NOMO-1 (cell line): ENCODE measurements around the gene TSSK6.
A peak's percentile ranks its signal among the peaks of the same experiment; 100 is the strongest.

Experiments
- DNase-seq, 2 experiments: peaks; one replicate each; lab custom pipeline; 2025; ENCODE audit not compliant: unreplicated experiment in 2 of 2; lab: John Stamatoyannopoulos, UW

TSSK6 gene

GRCh38 chr19:19514881-19515641, at the start of gene TSSK6:
Gene TSSK6, minus strand, starts transcription at chr19:19515548. Its CDS starts 121 bp downstream, at chr19:19515427.
- no peak for DNase-seq

- no peak for DNase-seq
These were observed 48.0 kb upstream of the TSSK6 start for GRCh38 chr19:19563348-19563848.

GRCh38 chr19:19562665-19563347, 47.5 kb upstream of the TSSK6 start:
- no peak for DNase-seq

- DNase-seq = no peak
These were observed 46.8 kb upstream of the TSSK6 start for GRCh38 chr19:19561946-19562664.

GRCh38 chr19:19559931-19560330, 44.6 kb upstream of the TSSK6 start:
- DNase-seq = no peak

- DNase-seq = no peak
These were observed 43.3 kb upstream of the TSSK6 start for GRCh38 chr19:19558636-19559035.

GRCh38 chr19:19558055-19558454, 42.7 kb upstream of the TSSK6 start:
- DNase-seq = no peak

- peak in 1 of 2 experiments; percentile 12 for DNase-seq
These were observed 39.0 kb upstream of the TSSK6 start for GRCh38 chr19:19554074-19555023.

- DNase-seq = no peak
These were observed 38.3 kb upstream of the TSSK6 start for GRCh38 chr19:19553670-19554069.

- DNase-seq = no peak
These were observed 37.5 kb upstream of the TSSK6 start for GRCh38 chr19:19552798-19553197.

GRCh38 chr19:19551853-19552192, 36.5 kb upstream of the TSSK6 start:
- DNase-seq = no peak

GRCh38 chr19:19550972-19551852, 35.9 kb upstream of the TSSK6 start:
- no peak for DNase-seq

GRCh38 chr19:19550485-19550929, 35.2 kb upstream of the TSSK6 start:
- DNase-seq = no peak

GRCh38 chr19:19549804-19550464, 34.6 kb upstream of the TSSK6 start:
- no peak for DNase-seq

GRCh38 chr19:19548915-19549759, 33.8 kb upstream of the TSSK6 start:
- no peak for DNase-seq

GRCh38 chr19:19547674-19548336, 32.5 kb upstream of the TSSK6 start:
- DNase-seq = no peak

- no peak for DNase-seq
These were observed 31.4 kb upstream of the TSSK6 start for GRCh38 chr19:19546751-19547162.
